GM18951 (cell line): ENCODE data around the gene ADH1A.
"Not testable (repeated sequence)": the region's sequence is repeated elsewhere in the genome, so short reads cannot be mapped to it uniquely, and the experiment has no call there.

Experiments
- POLR2A ChIP-seq: IDR thresholded peaks from 4 replicates; pipeline ENCODE4 v1.6.1; 2011; ENCODE audit warnings: mild to moderate bottlenecking; ENCODE audit not compliant: insufficient read length, insufficient read depth; ENCODE audit errors: extremely low read depth
- in situ Hi-C: fragments of 300-500 bp; cut with MboI; formaldehyde crosslinking; loops from one replicate; pipeline ENCODE4 v1.12.0; 2022; ENCODE audit warnings: low sequenced_read_pairs, mixed read lengths, inconsistent platforms; ENCODE audit not compliant: unreplicated experiment

ADH1A gene

GRCh38 chr4:99252746-99253145 lies 38.0 kb downstream of the ADH1A start:
- in situ Hi-C loops = no loop called here
- TF ChIP-seq POLR2A = no peak

GRCh38 chr4:99248714-99249113 lies 42.1 kb downstream of the ADH1A start:
- in situ Hi-C loops = no loop called here
- TF ChIP-seq POLR2A = no peak

GRCh38 chr4:99235955-99236354 lies 54.8 kb downstream of the ADH1A start:
- TF ChIP-seq POLR2A = no peak
- in situ Hi-C loops = no loop called here

- in situ Hi-C loops = no loop called here
- TF ChIP-seq POLR2A = no peak
These were observed 56.3 kb downstream of the ADH1A start for GRCh38 chr4:99234331-99235010.

- in situ Hi-C loops = not testable (repeated sequence)
These were observed 57.4 kb downstream of the ADH1A start for GRCh38 chr4:99233397-99233796.

- in situ Hi-C loops = not testable (repeated sequence)
These were observed 62.1 kb downstream of the ADH1A start for GRCh38 chr4:99228706-99229105.

GRCh38 chr4:99227646-99228045 lies 63.1 kb downstream of the ADH1A start:
- in situ Hi-C loops = not testable (repeated sequence)
